Measurements from ENCODE around the gene CEBPA. TPM values are rescaled to one million over a fixed set of nuclear protein-coding genes. Genes with fewer than 3 reads are reported as not detected.

The CEBPA gene
- polyA plus RNA-seq, 1 donor (not counting 4 experiments of a cell fraction or from before 2014, with no cell fraction given), result 3.6 TPM

GRCh38 chr19:33287927-33288326 is 14.4 kb downstream of the CEBPA start:
- no peak overlapping the region for H3K9ac ChIP-seq (ENCODE audit: control insufficient read depth, extremely low read depth, insufficient read depth, low read length)
- DNase-seq (ENCODE audit: low read depth, low spot score), result no peak
- peaks cover 33% of the 10 kb centered on the region for H3K4me1 ChIP-seq (ENCODE audit: control insufficient read depth, extremely low read depth, insufficient read depth, low read length)
- no peak overlapping the region for H2AFZ ChIP-seq (ENCODE audit: control insufficient read depth, low read length)
- no peak overlapping the region for H3K4me2 ChIP-seq (ENCODE audit: control insufficient read depth, extremely low read depth, insufficient read depth, low read depth, low read length)
- FAIRE-seq, result no peak
- no peaks in the 10 kb centered on the region for H4K20me1 ChIP-seq (ENCODE audit: control insufficient read depth, extremely low read depth, insufficient read depth, low read length)
- dilution Hi-C loops (cut with MboI; ENCODE audit: extremely low pct_ligation_motif_present, low sequenced_read_pairs), result no loop called here
- H3K79me2 ChIP-seq (ENCODE audit: control insufficient read depth, insufficient read depth, low read length), result no peaks in the 10 kb centered on the region
- H3K27ac ChIP-seq (ENCODE audit: control insufficient read depth, insufficient read depth, low read length), result no peak overlapping the region
- H3K9me1 ChIP-seq (ENCODE audit: control insufficient read depth, extremely low read depth, insufficient read depth, low read length), result no peaks in the 10 kb centered on the region
- no peak overlapping the region for H3K4me3 ChIP-seq (ENCODE audit: control insufficient read depth in 2 of 3, extremely low read depth in 1 of 3, insufficient read depth in 2 of 3, low read depth in 1 of 3, low read length in 3 of 3)
- H3K36me3 ChIP-seq (ENCODE audit: control insufficient read depth in 2 of 2, extremely low read depth in 1 of 2, insufficient read depth in 2 of 2, low read length in 2 of 2), result no peaks in the 10 kb centered on the region
- H3K27me3 ChIP-seq (ENCODE audit: control insufficient read depth, extremely low read depth, insufficient read depth, low read length), result no peaks in the 10 kb centered on the region
- no peaks in the 10 kb centered on the region for H3K9me3 ChIP-seq (ENCODE audit: control insufficient read depth, low read depth, low read length)
- TF ChIP-seq CTCF (optimal IDR thresholded peaks at IDR 0.05 in 1 of 3, IDR thresholded peaks at IDR 0.05 in 1 of 3, conservative IDR thresholded peaks at IDR 0.05 in 1 of 3; ENCODE audit: extremely low read depth in 1 of 3, insufficient read depth in 2 of 3, low read length in 3 of 3), result no peak

- no peaks in the 10 kb centered on the region for H3K9me1 ChIP-seq (ENCODE audit: control insufficient read depth, extremely low read depth, insufficient read depth, low read length)
- no peaks in the 10 kb centered on the region for H3K27me3 ChIP-seq (ENCODE audit: control insufficient read depth, extremely low read depth, insufficient read depth, low read length)
- dilution Hi-C loops (cut with MboI; ENCODE audit: extremely low pct_ligation_motif_present, low sequenced_read_pairs), result no loop called here
- no peak overlapping the region for H3K9ac ChIP-seq (ENCODE audit: control insufficient read depth, extremely low read depth, insufficient read depth, low read length)
- no peak overlapping the region for H3K4me2 ChIP-seq (ENCODE audit: control insufficient read depth, extremely low read depth, insufficient read depth, low read depth, low read length)
- no peaks in the 10 kb centered on the region for H3K36me3 ChIP-seq (ENCODE audit: control insufficient read depth in 2 of 2, extremely low read depth in 1 of 2, insufficient read depth in 2 of 2, low read length in 2 of 2)
- H3K4me1 ChIP-seq (ENCODE audit: control insufficient read depth, extremely low read depth, insufficient read depth, low read length), result peaks cover 28% of the 10 kb centered on the region
- no peak overlapping the region for H2AFZ ChIP-seq (ENCODE audit: control insufficient read depth, low read length)
- no peaks in the 10 kb centered on the region for H3K9me3 ChIP-seq (ENCODE audit: control insufficient read depth, low read depth, low read length)
- no peak for TF ChIP-seq CTCF (optimal IDR thresholded peaks at IDR 0.05 in 1 of 3, IDR thresholded peaks at IDR 0.05 in 1 of 3, conservative IDR thresholded peaks at IDR 0.05 in 1 of 3; ENCODE audit: extremely low read depth in 1 of 3, insufficient read depth in 2 of 3, low read length in 3 of 3)
- TF ChIP-seq EZH2 (IDR thresholded peaks at IDR 0.05; ENCODE audit: low read length), result no peak
- DNase-seq (ENCODE audit: low read depth, low spot score), result no peak
- no peaks in the 10 kb centered on the region for H3K79me2 ChIP-seq (ENCODE audit: control insufficient read depth, insufficient read depth, low read length)
- H3K27ac ChIP-seq (ENCODE audit: control insufficient read depth, insufficient read depth, low read length), result no peak overlapping the region
- no peak overlapping the region for H3K4me3 ChIP-seq (ENCODE audit: control insufficient read depth in 2 of 3, extremely low read depth in 1 of 3, insufficient read depth in 2 of 3, low read depth in 1 of 3, low read length in 3 of 3)
- H4K20me1 ChIP-seq (ENCODE audit: control insufficient read depth, extremely low read depth, insufficient read depth, low read length), result no peaks in the 10 kb centered on the region
- FAIRE-seq, result no peak
These were observed 14.9 kb downstream of the CEBPA start for GRCh38 chr19:33287438-33287837.
